Ammon's horn (tissue), 1 donor: ENCODE measurements around the gene HCN3.
A peak's percentile ranks its signal among the peaks of the same experiment; 100 is the strongest.

Experiments
- DNase-seq: peaks from one replicate; pipeline ENCODE4 v3.0.0-alpha.2; 2016; ENCODE audit warnings: low spot score

The HCN3 gene

DNA sequence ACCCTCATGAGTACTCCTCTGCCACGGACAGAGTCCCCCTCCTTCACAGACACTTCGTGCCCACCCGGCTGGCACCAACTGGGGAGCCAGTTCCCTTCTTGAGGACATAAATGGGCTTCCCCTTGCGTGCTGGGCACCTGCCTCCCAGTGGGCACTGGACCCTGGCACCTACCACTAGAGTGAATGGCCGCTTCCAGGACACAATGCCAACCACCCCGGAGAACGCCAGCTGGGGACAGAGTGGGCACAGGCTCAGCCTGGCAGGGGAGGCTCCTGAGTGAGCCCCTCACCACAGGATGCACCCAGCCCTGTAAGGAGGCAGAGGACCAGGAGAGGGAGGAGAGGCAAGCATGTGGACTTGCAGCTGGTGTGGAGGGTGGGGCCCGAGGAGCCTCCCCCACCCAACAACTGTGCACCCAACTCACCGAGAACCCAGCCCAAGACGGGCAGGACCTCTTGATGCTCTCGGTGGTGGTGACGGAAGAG lies 23.0 kb upstream of the HCN3 start:
- no peak for DNase-seq

GRCh38 chr1:155254714-155255242 lies 22.5 kb upstream of the HCN3 start:
- no peak for DNase-seq

DNA sequence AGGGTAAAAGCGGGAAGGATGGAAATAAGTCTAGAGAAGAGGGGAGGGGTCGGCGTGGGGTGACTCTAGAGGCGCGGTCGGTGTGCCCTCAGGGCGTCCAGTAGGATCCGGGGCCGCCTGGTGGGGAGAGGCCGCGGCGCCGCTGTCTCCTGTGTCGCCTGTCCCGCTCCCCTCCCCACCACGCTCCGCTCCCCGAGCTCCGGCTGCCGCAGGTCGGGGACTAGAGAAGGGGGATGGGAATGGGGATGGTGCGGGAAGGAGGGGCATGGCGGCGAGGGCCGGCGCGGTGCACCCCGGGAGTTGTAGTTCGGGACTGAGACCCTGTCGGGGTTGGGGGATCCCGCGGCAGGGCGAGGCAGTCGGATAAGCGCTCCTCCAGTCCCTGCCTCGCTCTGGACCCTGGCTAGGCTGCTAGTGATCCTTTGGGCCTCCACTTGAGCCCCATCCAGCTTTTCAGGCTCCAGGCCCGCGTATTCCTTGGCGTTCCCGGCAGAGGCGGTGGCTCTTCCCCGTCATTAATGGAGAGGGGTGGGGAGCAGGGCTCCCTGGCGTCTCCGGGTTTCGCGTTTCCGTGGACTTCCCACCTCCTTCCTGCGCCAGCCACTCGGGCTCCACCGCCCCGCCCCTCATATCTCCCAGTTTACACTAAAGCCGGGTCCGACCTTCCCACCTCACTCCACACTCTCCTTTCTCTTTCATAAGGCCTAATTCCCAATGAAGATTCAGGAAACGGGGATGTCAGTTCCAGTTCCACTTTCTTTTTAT lies 21.8 kb upstream of the HCN3 start, which contains the start of gene ENTREP3:
Gene ENTREP3, minus strand, starts transcription at position 241 of the 765 bp plus-strand sequence. CDS start 606 bp downstream, outside the sequence.
- peak; percentile 94 for DNase-seq

DNA sequence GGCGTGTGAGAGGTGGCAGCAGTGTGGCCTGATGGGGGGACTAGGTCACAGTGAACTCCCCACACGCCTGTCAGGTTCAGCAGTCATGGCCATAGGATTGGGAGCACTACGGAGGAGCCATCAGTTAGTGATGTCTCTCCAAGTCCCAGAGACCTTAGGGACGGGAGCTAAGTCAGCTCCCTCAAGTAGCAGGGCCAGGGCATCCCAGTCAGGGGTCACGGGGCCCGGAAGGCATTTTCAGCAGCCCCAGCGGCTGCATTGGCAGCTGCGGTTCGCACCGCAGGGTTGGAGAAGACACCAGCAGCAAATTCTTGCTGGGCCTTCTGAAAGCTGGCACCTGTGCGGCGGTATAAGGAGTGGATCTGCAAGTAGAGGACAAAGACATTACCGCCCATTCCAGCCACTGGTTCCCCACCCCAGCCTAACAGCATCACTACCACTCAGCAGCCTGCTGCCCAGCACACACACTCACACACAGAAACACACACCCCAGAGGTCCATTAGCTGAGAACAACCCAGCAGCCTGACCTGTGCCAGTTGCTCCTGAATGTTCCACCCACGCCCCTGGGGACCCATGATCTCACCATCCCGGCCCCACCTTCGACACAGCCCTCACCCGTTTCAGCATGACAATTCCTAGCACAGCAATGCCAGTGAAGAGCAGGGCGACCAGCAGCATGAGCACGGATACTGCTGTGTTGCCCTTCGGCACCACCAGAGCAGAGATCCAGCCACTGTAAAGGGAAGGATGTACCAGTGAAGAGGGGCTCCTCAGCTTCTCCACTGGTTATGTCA lies 21.0 kb upstream of the HCN3 start:
- no peak for DNase-seq

- DNase-seq: no peak
Observed at GRCh38 chr1:155260276-155260675, 17.0 kb upstream of the HCN3 start.

GRCh38 chr1:155261493-155261851 lies 15.8 kb upstream of the HCN3 start:
- no peak for DNase-seq

DNA sequence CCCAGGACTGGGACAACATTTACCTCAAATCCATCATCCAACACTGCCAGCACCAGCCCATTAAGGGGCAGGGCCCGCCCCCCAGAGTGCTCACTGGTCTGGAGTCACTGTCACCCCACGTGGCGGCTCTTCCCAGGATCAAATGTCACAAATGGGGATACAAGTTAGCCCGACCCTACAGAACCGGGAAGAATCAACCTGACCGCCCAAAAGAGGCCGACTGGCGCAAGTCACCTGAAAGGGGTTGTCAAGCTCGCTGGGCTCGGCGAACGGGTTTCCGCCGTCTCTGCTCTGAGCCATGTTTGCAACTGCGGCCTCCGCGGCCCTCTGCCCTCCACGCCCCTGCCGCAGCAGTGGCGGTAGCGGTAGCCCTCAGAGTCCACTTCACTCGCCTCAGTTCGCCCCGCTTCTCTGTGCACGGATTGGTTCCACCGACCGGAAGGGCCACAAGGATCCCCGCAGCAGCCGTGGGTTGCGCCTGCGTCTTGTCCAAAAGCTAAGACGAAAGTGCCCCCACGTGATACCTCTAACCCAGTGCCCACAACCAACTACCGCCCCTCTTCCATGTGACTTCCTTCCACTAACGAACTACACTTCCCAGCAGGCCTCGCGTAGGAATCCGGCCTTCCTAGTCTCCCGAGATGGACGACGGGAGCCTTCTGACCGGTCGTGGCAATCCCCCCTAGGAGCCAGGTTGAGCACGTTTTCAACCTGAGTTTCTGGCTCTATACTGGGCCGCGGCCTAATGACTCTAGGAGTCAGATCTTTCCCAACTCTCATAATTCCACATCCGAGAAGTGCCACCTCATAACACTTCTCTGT lies 15.2 kb upstream of the HCN3 start, which contains the start of gene SCAMP3:
Gene SCAMP3, minus strand, starts transcription at position 509 of the 822 bp plus-strand sequence. Its CDS starts 209 bp downstream, at position 300.
- peak; percentile 99 for DNase-seq

- no peak for DNase-seq
Observed at GRCh38 chr1:155263067-155263466, 14.2 kb upstream of the HCN3 start.

DNA sequence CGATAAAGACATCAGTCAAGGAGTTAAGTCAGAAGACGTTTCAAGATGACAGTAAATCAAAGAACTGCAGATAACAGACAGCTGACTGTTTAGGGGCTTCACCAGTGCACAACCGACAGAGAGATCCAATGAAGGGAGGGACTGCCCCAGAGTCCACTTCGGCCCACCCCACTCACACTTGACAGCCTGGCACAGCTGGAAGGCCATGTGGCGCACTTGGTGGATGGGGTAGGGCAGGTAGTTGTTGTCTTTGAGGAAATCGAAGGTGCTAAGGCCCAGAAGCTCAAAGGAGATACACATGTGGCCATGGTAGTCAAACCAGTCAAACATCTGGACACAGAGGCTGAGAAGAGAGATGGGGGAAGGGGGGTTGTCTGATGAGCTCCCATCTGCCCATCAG lies 10.7 kb upstream of the HCN3 start:
- DNase-seq: no peak

DNA sequence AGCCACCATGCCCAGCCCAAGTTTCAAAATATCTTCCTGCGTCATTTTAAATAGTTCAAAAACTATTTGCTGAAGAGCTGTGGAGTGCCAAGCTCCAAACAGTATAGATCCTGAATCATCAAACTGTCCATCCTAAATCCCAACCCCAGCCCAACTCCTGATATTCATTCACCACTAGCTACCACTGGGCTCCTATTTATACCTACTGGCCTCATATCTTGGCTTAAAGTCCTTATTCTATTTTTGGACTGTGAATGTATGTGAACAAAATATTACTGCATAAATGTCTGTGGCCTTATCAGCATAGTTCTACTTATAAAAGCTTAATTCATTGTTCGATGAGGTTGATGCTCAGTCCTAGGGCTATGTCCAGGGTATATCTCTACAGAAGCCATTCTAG lies 9.9 kb upstream of the HCN3 start:
- no peak for DNase-seq

GRCh38 chr1:155268630-155269029 lies 8.6 kb upstream of the HCN3 start:
- DNase-seq: no peak

- no peak for DNase-seq
Observed at GRCh38 chr1:155269381-155269780, 7.9 kb upstream of the HCN3 start.

GRCh38 chr1:155272466-155273342 lies 4.6 kb upstream of the HCN3 start:
- DNase-seq: peak; percentile 21

DNA sequence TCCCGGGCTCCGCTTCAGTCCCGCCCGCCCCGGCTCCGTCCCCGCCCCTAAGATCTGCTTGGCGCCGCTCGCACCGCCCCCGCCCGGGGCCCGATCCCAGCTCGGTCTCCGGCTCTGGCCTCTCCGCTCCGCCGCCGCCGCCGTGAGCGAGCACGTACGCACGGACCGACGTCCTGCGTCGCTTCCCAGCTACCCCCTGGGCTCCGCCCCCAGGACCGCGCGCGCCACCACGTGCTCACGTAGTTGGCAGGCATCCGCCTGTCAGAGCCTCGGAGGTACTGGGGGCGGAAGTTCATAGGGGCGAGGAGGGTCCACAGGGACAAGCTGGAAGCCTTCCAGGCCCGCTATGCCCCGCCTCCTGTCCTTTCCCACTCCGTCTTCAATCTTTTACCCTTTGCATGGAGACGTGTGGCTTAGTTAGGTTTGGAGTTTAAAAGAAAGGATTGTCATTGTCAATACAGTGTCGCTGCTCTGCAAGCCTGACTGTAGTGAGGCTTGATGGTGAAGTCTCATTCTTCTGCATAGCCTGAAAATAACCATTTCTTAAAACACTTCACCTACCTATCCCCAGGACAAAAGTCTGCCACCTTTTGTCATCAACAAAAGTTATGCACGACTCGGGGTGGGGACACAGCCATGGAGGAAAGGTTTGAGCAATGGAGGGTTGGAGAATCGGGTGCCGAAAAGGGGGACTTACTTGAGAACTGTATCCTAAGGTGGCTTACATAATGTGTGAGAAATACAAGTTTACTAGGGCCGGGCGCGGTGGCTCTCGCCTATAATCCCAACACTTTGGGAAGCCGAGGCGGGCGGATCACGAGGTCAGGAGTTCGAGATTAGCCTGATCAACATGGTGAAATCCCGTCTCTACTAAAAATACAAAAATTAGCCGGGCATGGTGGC lies 3.7 kb upstream of the HCN3 start, which contains the start of gene CLK2:
Gene CLK2, minus strand, starts transcription at position 162 of the 903 bp plus-strand sequence. CDS start 2,527 bp downstream, outside the sequence.
- peak; percentile 97 for DNase-seq

DNA sequence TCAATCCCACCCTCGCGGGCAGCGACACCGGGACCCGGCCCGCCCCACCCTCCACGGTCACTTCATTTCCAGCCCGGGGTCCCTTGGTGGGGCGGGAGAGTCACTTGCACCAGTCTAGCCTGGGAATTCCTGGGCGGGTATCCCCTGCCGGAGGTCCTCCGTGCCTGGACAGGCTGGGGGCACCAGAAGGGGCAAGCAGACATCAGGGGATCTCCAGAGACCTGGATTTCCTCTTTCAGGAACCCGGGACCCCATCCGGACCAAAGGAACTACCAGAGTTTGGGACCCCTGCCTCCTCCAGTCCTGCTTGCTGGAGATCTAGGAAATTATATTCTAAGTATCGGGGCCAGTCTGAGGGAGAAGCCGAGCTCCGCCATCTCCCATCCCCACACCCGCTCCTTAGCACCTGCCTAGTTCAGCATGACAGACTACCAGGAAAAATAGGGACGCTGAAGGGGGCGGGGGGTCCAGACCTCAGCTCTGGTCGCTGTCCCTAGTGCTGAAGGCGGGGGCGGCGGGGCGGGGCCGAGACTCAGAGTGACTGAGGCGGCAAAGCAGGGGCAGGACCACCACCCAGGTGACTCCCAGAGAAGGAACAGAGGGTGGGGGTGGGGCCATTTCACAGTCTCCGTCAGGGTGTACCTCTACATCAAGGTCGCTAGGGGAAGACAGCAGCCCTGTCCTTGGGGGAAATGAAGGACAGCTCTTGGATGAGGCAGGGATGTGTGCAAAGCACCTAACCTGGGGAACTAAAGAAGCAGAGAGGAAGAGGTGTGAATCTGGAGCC lies 832 bp downstream of the HCN3 start:
- no peak for DNase-seq

- DNase-seq: no peak
Observed at GRCh38 chr1:155278689-155279160, 1.5 kb downstream of the HCN3 start.

DNA sequence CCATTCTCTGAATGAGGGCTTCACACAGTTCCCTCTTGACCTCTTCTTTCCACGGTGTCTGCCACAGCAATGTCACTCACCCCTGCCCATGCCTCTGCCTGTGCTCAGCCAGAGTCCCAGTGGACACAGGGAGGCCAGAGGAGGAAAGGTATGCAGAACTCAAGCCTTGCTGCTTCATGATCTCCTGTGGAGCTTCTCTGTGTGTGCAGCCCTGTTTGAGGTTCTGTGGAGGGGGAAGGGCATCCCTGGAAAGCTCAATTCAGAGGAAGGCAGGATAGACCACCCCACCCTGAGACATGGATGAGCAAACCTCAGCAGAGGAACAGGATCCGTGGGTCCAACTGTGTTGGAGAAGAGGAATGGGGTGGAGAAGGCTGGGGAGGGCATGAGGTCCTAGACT lies 2.0 kb downstream of the HCN3 start:
- no peak for DNase-seq

DNA sequence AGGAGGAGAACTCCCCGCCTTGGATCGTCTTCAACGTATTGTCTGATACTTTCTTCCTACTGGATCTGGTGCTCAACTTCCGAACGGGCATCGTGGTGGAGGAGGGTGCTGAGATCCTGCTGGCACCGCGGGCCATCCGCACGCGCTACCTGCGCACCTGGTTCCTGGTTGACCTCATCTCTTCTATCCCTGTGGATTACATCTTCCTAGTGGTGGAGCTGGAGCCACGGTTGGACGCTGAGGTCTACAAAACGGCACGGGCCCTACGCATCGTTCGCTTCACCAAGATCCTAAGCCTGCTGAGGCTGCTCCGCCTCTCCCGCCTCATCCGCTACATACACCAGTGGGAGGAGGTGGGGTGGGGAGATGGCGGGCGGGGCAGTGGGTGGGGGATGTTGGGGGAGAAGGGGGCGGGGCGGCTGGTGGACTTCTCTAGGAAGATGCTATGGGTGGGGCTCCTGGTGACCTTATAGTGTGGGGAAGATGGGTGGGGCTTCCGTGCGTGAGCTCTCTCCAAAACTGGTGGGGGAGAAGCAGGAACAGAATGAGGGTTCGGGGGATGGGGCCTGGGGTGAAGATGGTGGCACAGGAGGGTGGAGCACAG lies 5.3 kb downstream of the HCN3 start:
- DNase-seq: no peak
